GM18907 (cell line): ENCODE data around the gene RAB33A.
"Not testable (repeated sequence)": the region's sequence is repeated elsewhere in the genome, so short reads cannot be mapped to it uniquely, and the experiment has no call there.

Experiments used
- ATAC-seq: cut with Tn5 transposase; IDR thresholded peaks from one replicate; pipeline ENCODE4 v1.9.1; 2021; ENCODE audit warnings: mild to moderate bottlenecking, moderate library complexity; ENCODE audit not compliant: unreplicated experiment

RAB33A gene

DNA sequence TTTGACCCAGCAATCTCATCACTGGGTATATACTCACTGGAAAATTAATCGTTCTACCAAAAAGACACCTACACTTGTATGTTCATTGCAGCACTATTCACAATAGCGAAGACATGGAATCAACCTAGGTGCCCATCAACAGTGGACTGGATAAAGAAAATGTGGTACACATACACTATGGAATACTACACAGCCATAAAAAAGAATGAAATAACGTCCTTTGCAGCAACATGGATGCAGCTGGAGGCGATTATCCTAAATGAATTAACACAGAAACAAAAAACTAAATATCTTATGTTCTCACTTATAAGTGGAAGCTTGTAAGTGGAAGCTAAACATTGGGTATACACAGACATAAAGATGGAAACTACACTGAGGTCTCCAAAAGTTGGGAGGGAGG, 59.4 kb downstream of the RAB33A start:
- ATAC-seq: not testable (repeated sequence)
